Mammary microvascular endothelial cell (primary cell): ENCODE data around the gene TNP1. TPM values are rescaled to one million over a fixed set of nuclear protein-coding genes. Genes with fewer than 3 reads are reported as not detected.

Experiments
- total RNA-seq: library from RNA; depleted of rRNA; stranded (reverse); fragments of >200 nt; gene quantifications from 2 replicates; pipeline ENCODE4 v1.2.3, GENCODE V29; 2015

The TNP1 gene, protein sequence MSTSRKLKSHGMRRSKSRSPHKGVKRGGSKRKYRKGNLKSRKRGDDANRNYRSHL
- not detected in 2 replicates for total RNA-seq

DNA sequence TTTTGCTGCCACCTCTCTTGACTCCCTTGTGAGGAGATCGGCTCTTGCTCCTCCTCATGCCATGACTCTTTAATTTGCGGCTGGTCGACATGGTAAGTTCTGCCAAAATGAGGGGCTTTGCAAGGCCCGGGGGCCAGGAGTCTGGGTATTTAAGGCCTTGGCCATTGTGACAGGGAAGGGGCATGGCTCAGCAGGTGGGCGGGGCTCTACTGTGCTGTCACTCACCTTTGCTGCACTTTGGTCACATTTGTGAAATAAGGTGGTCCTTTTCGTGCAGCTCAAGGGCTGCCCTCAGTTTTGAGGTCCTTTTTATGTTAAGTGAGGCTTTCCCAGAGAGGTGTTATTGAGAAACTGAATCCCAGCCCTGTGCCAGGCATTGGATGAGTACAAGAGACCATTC is at the start of gene TNP1:
TNP1 (minus strand) TSS at position 121 of the 400 bp plus-strand sequence; CDS start at position 91, 30 bp downstream.

Other genes starting within 250 kb of the TNP1 start
- 248 and 250 TPM in 2 replicates for gene IGFBP2, start 226.6 kb downstream of the TNP1 start, total RNA-seq
- 0.33 and 1.0 TPM in 2 replicates for gene IGFBP5, start 164.5 kb downstream of the TNP1 start, total RNA-seq